ENCODE measurements around the gene IPO5. TPM values are rescaled to one million over a fixed set of nuclear protein-coding genes. Genes with fewer than 3 reads are reported as not detected.

Gene IPO5
- total RNA-seq, 2 experiments from 2014 or later = 62.2 to 73.3 TPM

DNA sequence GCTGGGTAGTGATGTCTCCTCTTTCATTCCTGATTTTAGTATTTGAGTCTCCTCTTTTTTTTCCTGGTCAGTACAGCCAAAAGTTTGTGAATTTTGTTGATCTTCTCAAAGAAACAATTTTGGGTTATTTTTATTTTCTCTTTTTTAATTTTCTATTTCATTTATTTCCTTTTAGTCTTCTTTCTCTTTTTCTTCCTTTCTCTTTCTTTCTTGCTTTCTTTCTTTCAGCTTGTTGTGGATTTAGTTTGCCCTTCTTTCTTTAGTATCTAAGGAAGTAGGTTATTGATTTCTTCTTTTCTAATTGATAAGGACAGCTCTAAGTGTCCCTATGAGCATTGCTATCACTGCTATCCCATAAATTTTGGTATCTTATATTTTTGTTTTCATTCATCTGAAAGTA is 13.8 kb downstream of the IPO5 start:
- no peaks in the 10 kb centered on the region for H3K9me3 Mint-ChIP-seq
- H3K4me1 ChIP-seq (ENCODE audit: insufficient read depth, low read length) = no peaks in the 10 kb centered on the region
- intact Hi-C loops (cut with DNase I, micrococcal nuclease) = no loop called here
- POLR2A ChIA-PET = no interaction called here
- no peak overlapping the region for H3K4me3 Mint-ChIP-seq
- TF ChIP-seq CTCF (IDR thresholded peaks at IDR 0.05) = no peak
- H3K36me3 ChIP-seq (ENCODE audit: insufficient read depth, low read length) = no peaks in the 10 kb centered on the region
- no peak overlapping the region for H3K27ac Mint-ChIP-seq
- peaks cover 38% of the 10 kb centered on the region for H3K27me3 Mint-ChIP-seq
- no peak for DNase-seq
- no peaks in the 10 kb centered on the region for H3K9me3 ChIP-seq (ENCODE audit: control insufficient read depth in 1 of 2, insufficient read depth in 1 of 2, low read length in 2 of 2)
- no peak for ATAC-seq (ENCODE audit: poor library complexity)
- peaks cover 0 to 3% of the 10 kb centered on the region in 2 experiments for H3K27me3 ChIP-seq (ENCODE audit: control insufficient read depth in 1 of 2, insufficient read depth in 2 of 2, low read length in 2 of 2)
- CTCF ChIA-PET = no interaction called here
- H3K36me3 Mint-ChIP-seq (ENCODE audit: low read depth) = no peaks in the 10 kb centered on the region
- no peak overlapping the region for H3K4me3 ChIP-seq (ENCODE audit: low read length)
- no peak overlapping the region for H3K27ac ChIP-seq (ENCODE audit: low read depth in 1 of 2, low read length in 2 of 2)
- H3K4me1 Mint-ChIP-seq (ENCODE audit: low read depth) = no peaks in the 10 kb centered on the region

DNA sequence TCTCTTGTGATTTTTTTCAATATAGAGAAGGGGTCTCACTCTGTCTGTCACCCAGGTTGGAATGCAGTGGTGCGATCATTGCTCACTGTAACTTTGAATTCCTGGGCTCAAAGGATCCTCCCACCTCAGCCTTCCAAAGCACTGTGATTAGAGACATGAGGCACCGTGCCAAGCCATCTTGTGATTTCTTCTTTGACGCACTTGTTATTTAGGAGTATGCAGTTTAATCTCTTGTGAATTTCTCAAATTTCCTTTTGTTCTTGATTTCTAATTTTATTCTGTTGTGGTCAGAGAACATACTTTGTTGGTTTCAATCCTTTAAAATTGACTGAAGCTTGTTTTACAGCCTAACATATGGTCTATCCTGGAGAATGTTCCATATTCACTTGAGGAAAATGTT is 14.5 kb downstream of the IPO5 start:
- no peak overlapping the region for H3K4me3 Mint-ChIP-seq
- POLR2A ChIA-PET = no interaction called here
- no peaks in the 10 kb centered on the region for H3K4me1 ChIP-seq (ENCODE audit: insufficient read depth, low read length)
- H3K27ac ChIP-seq (ENCODE audit: low read depth in 1 of 2, low read length in 2 of 2) = no peak overlapping the region
- no peak overlapping the region for H3K27ac Mint-ChIP-seq
- ATAC-seq (ENCODE audit: poor library complexity) (no peak), DNase-seq (no peak)
- TF ChIP-seq CTCF (IDR thresholded peaks at IDR 0.05) = no peak
- no peaks in the 10 kb centered on the region for H3K9me3 ChIP-seq (ENCODE audit: control insufficient read depth in 1 of 2, insufficient read depth in 1 of 2, low read length in 2 of 2)
- H3K27me3 Mint-ChIP-seq = peaks cover 38% of the 10 kb centered on the region
- peaks cover 0 to 3% of the 10 kb centered on the region in 2 experiments for H3K27me3 ChIP-seq (ENCODE audit: control insufficient read depth in 1 of 2, insufficient read depth in 2 of 2, low read length in 2 of 2)
- intact Hi-C loops (cut with DNase I, micrococcal nuclease) = no loop called here
- no peak overlapping the region for H3K4me3 ChIP-seq (ENCODE audit: low read length)
- H3K36me3 Mint-ChIP-seq (ENCODE audit: low read depth) = no peaks in the 10 kb centered on the region
- no peaks in the 10 kb centered on the region for H3K4me1 Mint-ChIP-seq (ENCODE audit: low read depth)
- H3K9me3 Mint-ChIP-seq = no peaks in the 10 kb centered on the region
- CTCF ChIA-PET = no interaction called here
- H3K36me3 ChIP-seq (ENCODE audit: insufficient read depth, low read length) = no peaks in the 10 kb centered on the region

DNA sequence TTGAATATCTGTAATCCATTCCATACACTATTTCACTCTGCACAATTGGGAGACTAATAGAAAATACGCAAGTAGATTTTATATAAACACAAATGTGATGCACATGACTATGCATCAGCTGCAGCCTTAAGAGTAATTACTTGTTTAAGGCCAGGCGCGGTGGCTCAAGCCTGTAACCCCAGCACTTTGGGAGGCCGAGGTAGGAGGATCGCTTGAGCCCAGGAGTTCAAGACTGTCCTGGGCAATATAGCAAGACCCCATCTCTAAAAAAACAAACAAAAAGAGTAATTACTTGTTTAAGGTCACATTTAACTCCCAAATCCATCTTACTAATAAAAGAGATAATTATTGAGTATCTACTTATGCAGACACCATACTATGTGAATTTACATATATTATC is 18.0 kb downstream of the IPO5 start:
- H3K4me3 Mint-ChIP-seq = no peak overlapping the region
- intact Hi-C loops (cut with DNase I, micrococcal nuclease) = no loop called here
- DNase-seq (no peak), ATAC-seq (ENCODE audit: poor library complexity) (no peak)
- peaks cover 0 to 3% of the 10 kb centered on the region in 2 experiments for H3K27me3 ChIP-seq (ENCODE audit: control insufficient read depth in 1 of 2, insufficient read depth in 2 of 2, low read length in 2 of 2)
- peaks cover 17% of the 10 kb centered on the region for H3K27me3 Mint-ChIP-seq
- H3K36me3 Mint-ChIP-seq (ENCODE audit: low read depth) = peaks cover 4% of the 10 kb centered on the region
- H3K36me3 ChIP-seq (ENCODE audit: insufficient read depth, low read length) = no peaks in the 10 kb centered on the region
- no peaks in the 10 kb centered on the region for H3K9me3 ChIP-seq (ENCODE audit: control insufficient read depth in 1 of 2, insufficient read depth in 1 of 2, low read length in 2 of 2)
- H3K27ac Mint-ChIP-seq = no peak overlapping the region
- no peak overlapping the region for H3K27ac ChIP-seq (ENCODE audit: low read depth in 1 of 2, low read length in 2 of 2)
- TF ChIP-seq CTCF (IDR thresholded peaks at IDR 0.05) = no peak
- H3K4me3 ChIP-seq (ENCODE audit: low read length) = no peak overlapping the region
- H3K4me1 ChIP-seq (ENCODE audit: insufficient read depth, low read length) = peaks cover 8% of the 10 kb centered on the region
- POLR2A ChIA-PET = no interaction called here
- CTCF ChIA-PET = no interaction called here
- peaks cover 12% of the 10 kb centered on the region for H3K4me1 Mint-ChIP-seq (ENCODE audit: low read depth)
- no peaks in the 10 kb centered on the region for H3K9me3 Mint-ChIP-seq
